Lower lobe of right lung (tissue), 2 donors: ENCODE data around the gene NFILZ. TPM values are rescaled to one million over a fixed set of nuclear protein-coding genes. Genes with fewer than 3 reads are reported as not detected.

Experiments used
- ATAC-seq, 2 donors: fragments of 200-7000 bp; cut with Tn5 transposase; one replicate each; pipeline ENCODE4 v1.9.1; 2020 to 2022; ENCODE audit warnings: mild to moderate bottlenecking in 2 of 2, moderate library complexity in 2 of 2
- DNase-seq: peaks from one replicate; pipeline ENCODE4 v3.0.0-alpha.2; 2020
- H3K27ac ChIP-seq: fragments of 200-600 bp; one replicate; pipeline ENCODE4 v1.8.0; 2022
- H3K27me3 ChIP-seq: fragments of 200-600 bp; one replicate; pipeline ENCODE4 v1.8.0; 2022; ENCODE audit warnings: low read depth
- H3K36me3 ChIP-seq: fragments of 200-600 bp; one replicate; pipeline ENCODE4 v1.8.0; 2022; ENCODE audit warnings: mild to moderate bottlenecking
- H3K4me1 ChIP-seq: fragments of 200-600 bp; one replicate; pipeline ENCODE4 v1.8.0; 2022
- H3K4me3 ChIP-seq: fragments of 200-600 bp; one replicate; pipeline ENCODE4 v1.8.0; 2022; ENCODE audit warnings: mild to moderate bottlenecking
- H3K9me3 ChIP-seq: fragments of 200-600 bp; one replicate; pipeline ENCODE4 v1.8.0; 2022
- intact Hi-C: fragments of 100-400 bp; cut with DNase I; formaldehyde crosslinking; loops from one replicate; pipeline ENCODE4 v1.11.0; 2022
- total RNA-seq: library from RNA; stranded (reverse); fragmentation: NEBNext Ultra II Directional; extraction: Animal tissue kit (Norgen Biotek cat#: 25700); gene quantifications from one replicate; pipeline ENCODE4 v1.2.1, GENCODE V29; 2021
- TF ChIP-seq, protein P1 (sequence below): fragments of 200-600 bp; IDR thresholded peaks from one replicate; pipeline ENCODE4 v1.8.0; 2022; ENCODE audit warnings: antibody characterized with exemption, mild to moderate bottlenecking
- donor health status: DM: no; HTN: yes; CAD: no; lungs with severe emphysema.

The NFILZ gene
- total RNA-seq, 1 donor from 2014 or later = not detected

- intact Hi-C loops = no loop called here
- no peak for ATAC-seq
- Histone ChIP-seq H3K9me3 (no peaks in the 10 kb centered on the region), H3K36me3 (no peaks in the 10 kb centered on the region), H3K4me3 (no peak overlapping the region), H3K27ac (no peak overlapping the region), H3K27me3 (peaks cover 7% of the 10 kb centered on the region), H3K4me1 (no peaks in the 10 kb centered on the region)
- TF ChIP-seq, protein P1, sequence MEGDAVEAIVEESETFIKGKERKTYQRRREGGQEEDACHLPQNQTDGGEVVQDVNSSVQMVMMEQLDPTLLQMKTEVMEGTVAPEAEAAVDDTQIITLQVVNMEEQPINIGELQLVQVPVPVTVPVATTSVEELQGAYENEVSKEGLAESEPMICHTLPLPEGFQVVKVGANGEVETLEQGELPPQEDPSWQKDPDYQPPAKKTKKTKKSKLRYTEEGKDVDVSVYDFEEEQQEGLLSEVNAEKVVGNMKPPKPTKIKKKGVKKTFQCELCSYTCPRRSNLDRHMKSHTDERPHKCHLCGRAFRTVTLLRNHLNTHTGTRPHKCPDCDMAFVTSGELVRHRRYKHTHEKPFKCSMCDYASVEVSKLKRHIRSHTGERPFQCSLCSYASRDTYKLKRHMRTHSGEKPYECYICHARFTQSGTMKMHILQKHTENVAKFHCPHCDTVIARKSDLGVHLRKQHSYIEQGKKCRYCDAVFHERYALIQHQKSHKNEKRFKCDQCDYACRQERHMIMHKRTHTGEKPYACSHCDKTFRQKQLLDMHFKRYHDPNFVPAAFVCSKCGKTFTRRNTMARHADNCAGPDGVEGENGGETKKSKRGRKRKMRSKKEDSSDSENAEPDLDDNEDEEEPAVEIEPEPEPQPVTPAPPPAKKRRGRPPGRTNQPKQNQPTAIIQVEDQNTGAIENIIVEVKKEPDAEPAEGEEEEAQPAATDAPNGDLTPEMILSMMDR = no peak
- DNase-seq = no peak
These were observed 33.7 kb downstream of the NFILZ start for GRCh38 chr19:8663920-8664670.

GRCh38 chr19:8664671-8665057, 34.2 kb downstream of the NFILZ start:
- Histone ChIP-seq H3K9me3 (no peaks in the 10 kb centered on the region), H3K36me3 (no peaks in the 10 kb centered on the region), H3K4me3 (no peak overlapping the region), H3K27ac (no peak overlapping the region), H3K27me3 (peaks cover 7% of the 10 kb centered on the region), H3K4me1 (no peaks in the 10 kb centered on the region)
- DNase-seq (no peak), ATAC-seq (no peak)
- intact Hi-C loops = no loop called here
- TF ChIP-seq, protein P1 = no peak

DNA sequence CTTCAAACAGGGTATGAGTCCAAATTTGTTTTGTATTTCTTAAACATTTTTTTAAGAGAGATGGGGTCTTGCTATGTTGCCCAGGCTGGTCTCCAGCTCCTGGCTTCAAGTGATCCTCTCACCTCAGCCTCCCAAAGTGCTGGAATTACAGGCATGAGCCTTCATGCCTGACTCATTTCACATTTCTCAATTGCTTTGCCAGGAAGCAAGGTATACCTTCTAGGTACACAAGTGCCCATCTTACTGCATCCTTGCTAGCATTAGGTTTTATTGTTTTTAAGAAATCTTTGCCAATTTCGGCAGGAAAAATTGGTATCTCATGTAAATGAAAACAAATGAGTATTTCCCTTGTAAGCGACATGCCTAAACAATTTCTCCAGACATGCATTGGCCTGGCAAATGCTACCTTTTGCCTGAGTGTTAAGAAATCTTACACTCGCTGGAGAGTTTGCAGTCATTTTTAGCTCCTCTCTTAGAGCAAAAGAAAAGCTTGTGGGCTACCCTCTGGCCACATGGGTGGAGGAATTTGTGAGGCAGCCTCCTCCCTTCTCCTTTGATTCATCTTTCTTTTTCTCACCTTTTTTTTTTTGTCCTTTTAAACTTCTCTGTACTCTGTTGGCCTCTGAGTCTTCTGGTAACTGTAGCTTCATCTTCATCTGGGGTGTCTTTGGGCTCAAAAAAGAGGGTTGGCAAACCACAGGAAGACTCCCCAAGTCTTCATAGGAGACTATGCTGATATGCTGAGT, 35.2 kb downstream of the NFILZ start:
- no peaks in the 10 kb centered on the region for H3K4me1 ChIP-seq
- no peaks in the 10 kb centered on the region for H3K36me3 ChIP-seq
- peaks cover 7% of the 10 kb centered on the region for H3K27me3 ChIP-seq
- no peak overlapping the region for H3K27ac ChIP-seq
- no peak overlapping the region for H3K4me3 ChIP-seq
- intact Hi-C loops = no loop called here
- DNase-seq (no peak), ATAC-seq (no peak)
- TF ChIP-seq, protein P1 = no peak
- no peaks in the 10 kb centered on the region for H3K9me3 ChIP-seq

- ATAC-seq (no peak), DNase-seq (no peak)
- H3K9me3 ChIP-seq = no peaks in the 10 kb centered on the region
These were observed 36.5 kb downstream of the NFILZ start for GRCh38 chr19:8666814-8667405.

GRCh38 chr19:8673276-8673891, 43.0 kb downstream of the NFILZ start:
- DNase-seq (no peak), ATAC-seq (no peak)
- intact Hi-C loops = no loop called here
- Histone ChIP-seq H3K4me1 (peaks cover 11% of the 10 kb centered on the region), H3K9me3 (no peaks in the 10 kb centered on the region), H3K36me3 (no peaks in the 10 kb centered on the region), H3K27me3 (no peaks in the 10 kb centered on the region), H3K4me3 (no peak overlapping the region), H3K27ac (no peak overlapping the region)
- TF ChIP-seq, protein P1 = no peak

More at GRCh38 chr19:8666814-8667405, 36.5 kb downstream of the NFILZ start:
- H3K27me3 ChIP-seq = peaks cover 7% of the 10 kb centered on the region
- no peak overlapping the region for H3K27ac ChIP-seq
- TF ChIP-seq, protein P1 = no peak
- H3K4me3 ChIP-seq = no peak overlapping the region
- H3K4me1 ChIP-seq = peaks cover 11% of the 10 kb centered on the region
- no peaks in the 10 kb centered on the region for H3K36me3 ChIP-seq
- intact Hi-C loops = no loop called here
